Measurements from ENCODE around the gene GRM1. TPM values are rescaled to one million over a fixed set of nuclear protein-coding genes. Genes with fewer than 3 reads are reported as not detected.

Gene GRM1
- total RNA-seq, 1 donor from 2014 or later: 2.9 TPM

GRCh38 chr6:146410851-146411595 lies 382.2 kb downstream of the GRM1 start:
- DNase-seq (ENCODE audit: missing footprints) (no peak), ATAC-seq (no peak)
- intact Hi-C loops (cut with DNase I): no loop called here

GRCh38 chr6:146419576-146419975 lies 390.7 kb downstream of the GRM1 start:
- DNase-seq (ENCODE audit: missing footprints) (no peak), ATAC-seq (no peak)
- intact Hi-C loops (cut with DNase I): no loop called here

DNA sequence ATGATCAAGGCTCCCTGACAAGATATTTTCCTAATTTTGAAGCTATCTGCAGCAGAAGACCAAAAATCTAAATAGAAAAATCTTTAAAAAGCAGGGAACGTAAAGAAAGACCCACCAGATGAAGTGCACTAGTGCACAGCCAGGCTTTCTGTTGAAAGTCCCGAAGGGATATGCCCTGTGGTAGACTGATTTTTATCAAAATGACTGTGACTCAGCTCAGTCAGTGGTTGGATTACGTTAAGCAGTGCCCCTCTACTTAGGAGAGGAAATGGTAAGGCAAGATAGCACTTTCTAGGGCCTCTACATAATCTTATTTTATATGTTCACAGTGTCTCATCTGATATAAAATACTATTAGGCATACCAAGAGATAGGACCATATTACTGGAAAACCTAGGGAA lies 391.4 kb downstream of the GRM1 start:
- ATAC-seq: no peak
- intact Hi-C loops (cut with DNase I): no loop called here
- no peak for DNase-seq (ENCODE audit: missing footprints)

DNA sequence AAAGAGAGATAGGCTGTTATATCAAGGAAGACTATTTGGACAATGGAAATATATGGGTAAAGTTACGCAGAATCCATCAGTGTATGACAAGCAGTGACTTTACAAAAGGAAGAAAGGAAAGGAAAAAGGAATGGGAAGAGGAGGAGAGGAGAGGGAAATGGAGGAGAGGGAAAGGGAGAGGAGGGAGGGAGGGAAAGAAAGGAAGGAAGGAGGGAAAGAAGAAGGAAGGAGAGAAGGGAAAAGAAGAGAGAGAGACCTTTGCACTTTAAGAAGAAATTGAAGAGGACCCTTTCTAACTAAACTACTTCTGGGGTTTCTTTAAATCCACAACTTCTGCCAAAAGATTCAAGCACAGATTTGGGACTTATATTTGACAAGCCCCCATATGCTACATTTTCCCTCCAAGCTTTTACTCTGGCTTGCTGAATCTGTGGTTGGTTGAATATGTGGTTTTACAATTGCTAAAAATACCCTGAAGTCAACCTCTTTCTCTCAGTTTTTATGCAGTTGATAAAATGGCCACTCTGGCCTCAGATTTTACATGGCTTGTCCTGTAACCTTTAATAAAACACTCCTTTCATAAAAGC lies 394.0 kb downstream of the GRM1 start:
- intact Hi-C loops (cut with DNase I): no loop called here
- DNase-seq (ENCODE audit: missing footprints): no peak
- ATAC-seq: no peak

GRCh38 chr6:146423452-146423851 lies 394.6 kb downstream of the GRM1 start:
- no peak for DNase-seq (ENCODE audit: missing footprints)
- ATAC-seq: no peak
- intact Hi-C loops (cut with DNase I): no loop called here

DNA sequence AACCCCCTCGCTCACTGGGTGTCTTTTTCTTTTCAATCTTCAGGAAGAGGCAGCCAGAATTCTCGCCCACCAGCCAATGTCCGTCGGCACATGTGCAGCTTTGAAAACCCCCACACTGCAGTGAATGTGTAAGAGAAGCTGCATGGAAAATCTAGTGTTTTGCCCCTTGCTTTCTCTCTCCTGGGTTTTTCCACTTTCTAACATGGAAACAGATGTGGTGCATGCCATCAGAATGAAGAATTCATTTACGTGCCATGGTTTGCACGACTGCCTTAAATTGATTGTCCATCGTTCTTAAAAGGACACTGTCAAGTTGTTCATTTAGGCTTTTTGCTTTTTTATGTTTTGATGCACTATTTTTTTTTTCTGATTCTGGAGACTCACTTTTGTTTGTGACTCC lies 397.7 kb downstream of the GRM1 start:
- ATAC-seq (no peak), DNase-seq (ENCODE audit: missing footprints) (no peak)
- intact Hi-C loops (cut with DNase I): no loop called here

DNA sequence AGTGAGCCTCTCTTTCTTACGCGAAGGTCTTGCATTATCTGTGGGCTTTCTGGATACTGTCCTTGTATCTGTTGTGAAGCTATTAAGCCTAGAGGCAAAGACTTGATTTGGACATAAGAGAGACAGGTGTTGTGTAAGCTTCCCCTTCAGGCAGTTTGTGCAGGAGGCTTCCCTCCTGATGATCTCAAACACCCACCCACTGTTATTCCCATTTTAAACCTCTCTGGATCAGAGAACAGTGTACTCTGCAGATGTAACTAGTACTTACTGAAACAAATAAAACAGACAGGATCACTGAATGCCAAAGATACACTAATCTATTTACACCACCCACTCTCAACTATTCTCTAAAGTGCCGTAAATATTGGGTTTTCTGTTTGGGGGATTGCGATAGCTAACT lies 401.0 kb downstream of the GRM1 start:
- intact Hi-C loops (cut with DNase I): no loop called here
- no peak for ATAC-seq
- DNase-seq (ENCODE audit: missing footprints): no peak

GRCh38 chr6:146433881-146434731 lies 405.2 kb downstream of the GRM1 start:
- ATAC-seq (no peak), DNase-seq (ENCODE audit: missing footprints) (peak; percentile 53)
- intact Hi-C loops (cut with DNase I): no loop called here

DNA sequence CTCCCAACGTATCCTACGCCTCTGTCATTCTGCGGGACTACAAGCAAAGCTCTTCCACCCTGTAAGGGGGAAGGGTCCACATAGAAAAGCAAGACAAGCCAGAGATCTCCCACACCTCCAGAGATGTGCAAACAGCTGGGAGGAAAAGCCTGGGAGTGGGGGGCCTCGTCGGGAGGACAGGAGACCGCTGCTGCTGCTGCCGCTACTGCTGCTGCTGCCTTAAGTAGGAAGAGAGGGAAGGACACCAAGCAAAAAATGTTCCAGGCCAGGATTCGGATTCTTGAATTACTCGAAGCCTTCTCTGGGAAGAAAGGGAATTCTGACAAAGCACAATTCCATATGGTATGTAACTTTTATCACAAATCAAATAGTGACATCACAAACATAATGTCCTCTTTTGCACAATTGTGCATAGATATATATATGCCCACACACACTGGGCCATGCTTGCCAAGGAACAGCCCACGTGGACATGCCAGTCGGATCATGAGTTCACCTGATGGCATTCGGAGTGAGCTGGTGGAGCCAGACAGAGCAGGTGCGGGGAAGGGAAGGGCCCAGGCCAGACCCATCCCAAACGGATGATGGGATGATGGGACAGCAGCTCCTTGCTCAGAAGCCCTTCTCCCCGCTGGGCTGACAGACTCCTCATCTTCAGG lies 406.0 kb downstream of the GRM1 start:
- intact Hi-C loops (cut with DNase I): no loop called here
- DNase-seq (ENCODE audit: missing footprints): no peak
- no peak for ATAC-seq

- DNase-seq (ENCODE audit: missing footprints) (no peak), ATAC-seq (no peak)
- intact Hi-C loops (cut with DNase I): no loop called here
Measured at GRCh38 chr6:146441907-146442306, 413.0 kb downstream of the GRM1 start.

DNA sequence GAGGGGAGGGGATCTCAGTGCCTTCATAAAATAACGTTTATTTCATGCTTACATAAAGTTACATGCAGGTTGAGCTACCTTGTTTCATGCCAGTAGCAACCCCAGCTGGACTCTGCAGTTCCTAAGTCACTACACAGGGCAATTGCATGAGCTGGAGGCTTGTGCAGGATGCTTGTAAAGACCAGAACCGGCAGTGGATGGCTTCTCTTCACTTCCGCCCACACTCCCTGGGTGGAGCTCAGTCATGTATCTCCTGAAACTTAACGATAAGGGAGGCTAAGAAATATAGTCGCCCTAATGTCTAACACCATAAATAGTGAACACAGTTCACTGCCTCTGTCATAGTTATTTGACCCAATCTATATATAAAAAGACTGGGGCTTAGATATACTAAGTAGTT lies 415.3 kb downstream of the GRM1 start:
- intact Hi-C loops (cut with DNase I): no loop called here
- ATAC-seq (no peak), DNase-seq (ENCODE audit: missing footprints) (no peak)

GRCh38 chr6:146445233-146445632 lies 416.4 kb downstream of the GRM1 start:
- intact Hi-C loops (cut with DNase I): no loop called here

DNA sequence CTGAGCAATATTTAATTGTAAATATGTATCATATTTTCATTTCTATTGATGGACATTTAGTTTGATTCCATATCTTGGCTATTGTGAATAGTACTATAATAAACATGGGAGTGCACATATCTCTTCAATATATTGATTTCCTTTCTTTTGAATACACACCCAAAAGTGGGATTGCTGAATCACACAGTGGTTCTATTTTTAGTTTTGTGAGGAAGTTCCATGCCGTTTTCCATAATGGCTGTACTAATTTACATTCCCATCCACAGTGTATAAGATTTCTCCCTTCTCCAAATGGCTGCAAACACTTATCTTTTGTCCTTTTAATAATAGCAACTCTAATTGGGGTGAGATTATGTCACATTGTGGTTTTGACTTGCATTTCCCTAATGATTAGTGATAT lies 428.0 kb downstream of the GRM1 start:
- DNase-seq (ENCODE audit: missing footprints) (no peak), ATAC-seq (no peak)
- intact Hi-C loops (cut with DNase I): no loop called here

More at GRCh38 chr6:146445233-146445632, 416.4 kb downstream of the GRM1 start:
- DNase-seq (ENCODE audit: missing footprints) (no peak), ATAC-seq (no peak)

DNA sequence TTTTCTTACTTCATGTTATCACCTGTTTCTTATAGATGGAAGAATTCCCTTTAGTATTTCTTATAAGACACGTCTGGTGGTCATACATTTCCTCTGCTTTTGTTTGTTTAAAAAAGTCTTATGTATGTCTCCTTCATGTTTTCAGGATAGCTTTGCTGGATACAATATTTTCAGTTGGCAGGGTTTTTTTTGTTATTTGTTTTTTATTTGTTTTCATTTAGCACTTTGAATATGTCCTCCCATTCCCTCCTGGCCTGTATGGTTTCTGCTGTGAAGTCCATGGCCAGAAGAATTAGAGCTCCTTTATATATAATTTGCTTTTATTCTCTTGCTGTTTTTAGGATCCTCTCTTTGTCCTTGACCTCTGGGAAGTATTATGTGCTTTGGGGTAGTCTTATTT lies 432.1 kb downstream of the GRM1 start:
- intact Hi-C loops (cut with DNase I): no loop called here
- ATAC-seq (no peak), DNase-seq (ENCODE audit: missing footprints) (no peak)

GRCh38 chr6:146470091-146470770 lies 441.4 kb downstream of the GRM1 start:
- no peak for ATAC-seq
- intact Hi-C loops (cut with DNase I): no loop called here
- no peak for DNase-seq (ENCODE audit: missing footprints)

DNA sequence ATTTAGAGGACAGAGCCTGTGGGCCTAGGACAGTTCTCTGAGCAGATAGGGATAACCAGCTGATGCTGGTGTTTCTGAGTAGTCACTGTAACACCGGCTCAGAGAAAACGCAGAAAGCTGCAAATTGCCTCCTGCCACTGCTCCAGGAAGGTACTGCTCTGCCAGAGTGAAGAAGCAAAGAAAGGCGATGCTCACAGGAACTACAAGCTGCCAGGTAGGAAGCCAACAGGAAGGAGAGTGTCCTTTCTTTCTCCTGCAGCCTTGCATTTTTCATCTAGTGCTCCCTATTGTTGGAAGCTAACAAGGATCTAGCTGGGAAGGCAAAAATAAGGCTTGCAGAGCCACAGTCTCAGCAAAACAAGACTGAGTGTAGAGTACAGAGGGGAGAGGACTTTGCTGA lies 444.1 kb downstream of the GRM1 start:
- intact Hi-C loops (cut with DNase I): no loop called here
- ATAC-seq: no peak
- DNase-seq (ENCODE audit: missing footprints): no peak

GRCh38 chr6:146481527-146481926 lies 452.7 kb downstream of the GRM1 start:
- ATAC-seq: no peak
- intact Hi-C loops (cut with DNase I): no loop called here

GRCh38 chr6:146484411-146484810 lies 455.5 kb downstream of the GRM1 start:
- ATAC-seq: no peak
- DNase-seq (ENCODE audit: missing footprints): no peak
- intact Hi-C loops (cut with DNase I): no loop called here

More at GRCh38 chr6:146481527-146481926, 452.7 kb downstream of the GRM1 start:
- DNase-seq (ENCODE audit: missing footprints): no peak

All from Right ventricle myocardium inferior (tissue), 1 donor.